GM12878 (cell line): ENCODE results near the gene IFI35. TPM values are rescaled to one million over a fixed set of nuclear protein-coding genes. Genes with fewer than 3 reads are reported as not detected.
A peak's percentile ranks its signal among the peaks of the same experiment; 100 is the strongest.

Experiments
- ATAC-seq: fragments of 200-7000 bp; cut with Tn5 transposase; 3 replicates; pipeline ENCODE4 v1.9.1; 2020; ENCODE audit warnings: mild to moderate bottlenecking, moderate library complexity
- BruUV-seq: library from RNA; stranded (reverse); fragments of 400-500 nt; replicated peaks from 2 replicates; lab custom pipeline; 2021; lab: Mats Ljungman, UMichigan
- CTCF ChIA-PET: fragments of 300-600 bp; sonication (Branson Sonifier 250); formaldehyde crosslinking; extraction: SDS; loops from one replicate; lab custom pipeline; 2021; ENCODE audit warnings: inconsistent platforms; lab: Yijun Ruan, JAX
- POLR2A ChIA-PET: fragments of 350-600 bp; formaldehyde crosslinking; extraction: SDS; loops from one replicate; lab custom pipeline; 2021; ENCODE audit warnings: inconsistent platforms; lab: Charles Lee
- RAD21 ChIA-PET: fragments of 300-600 bp; sonication (Branson Sonifier 250); formaldehyde crosslinking; loops from one replicate; lab custom pipeline; 2023; ENCODE audit warnings: antibody characterized with exemption; ENCODE audit not compliant: unreplicated experiment; lab: Charles Lee
- SMC1A ChIA-PET: fragments of 300-600 bp; sonication (Branson Sonifier 250); formaldehyde crosslinking; loops from one replicate; lab custom pipeline; 2023; ENCODE audit not compliant: unreplicated experiment, uncharacterized antibody; lab: Charles Lee
- DNase-seq: peaks from one replicate; pipeline ENCODE4 v3.0.0-alpha.2; 2011; ENCODE audit warnings: low read depth, low spot score
- FAIRE-seq: peaks from 3 replicates; lab custom pipeline; 2011; peaks lifted over from hg19 to GRCh38; lab: Jason Lieb, UNC
- H2AFZ ChIP-seq: 2 replicates; pipeline ENCODE4 v1.6.0; 2011; ENCODE audit warnings: low read depth, low read length, control low read depth; ENCODE audit not compliant: control insufficient read depth
- H3K27ac ChIP-seq: 2 replicates; pipeline ENCODE4 v1.5.1; 2011; ENCODE audit warnings: control low read depth; ENCODE audit not compliant: control insufficient read depth, insufficient read depth
- H3K27me3 ChIP-seq, 2 experiments: replicated peaks in 1 of 2; 2 replicates each; pipeline versions ENCODE4 v1.6.0 to v1.6.1; 2011; ENCODE audit warnings: low read length in 1 of 2; ENCODE audit not compliant: control insufficient read depth in 2 of 2, insufficient read depth in 2 of 2
- H3K36me3 ChIP-seq, 2 experiments: 2 replicates each; pipeline ENCODE4 v1.5.1; 2011; ENCODE audit warnings: low read length in 1 of 2; ENCODE audit not compliant: control insufficient read depth in 2 of 2, insufficient read depth in 2 of 2
- H3K4me1 ChIP-seq: 2 replicates; pipeline ENCODE4 v1.6.1; 2011; ENCODE audit warnings: mild to moderate bottlenecking, low read length, moderate library complexity, mixed read lengths; ENCODE audit not compliant: control insufficient read depth, insufficient read depth
- H3K4me2 ChIP-seq: 2 replicates; pipeline ENCODE4 v1.6.0; 2011; ENCODE audit warnings: control low read depth; ENCODE audit not compliant: control insufficient read depth, insufficient read depth
- H3K4me3 ChIP-seq: fragments of 200-600 bp; sonication (generic); 2 replicates; pipeline ENCODE4 v1.5.1; 2016
- H3K79me2 ChIP-seq: 2 replicates; pipeline ENCODE4 v1.6.0; 2011; ENCODE audit warnings: low read length; ENCODE audit not compliant: control insufficient read depth, insufficient read depth
- H3K9ac ChIP-seq: 2 replicates; pipeline ENCODE4 v1.8.0; 2011; ENCODE audit warnings: low read length, control low read depth, mixed read lengths; ENCODE audit not compliant: control insufficient read depth, insufficient read depth
- H3K9me3 ChIP-seq: replicated peaks from 3 replicates; pipeline ENCODE4 v1.5.1; 2011; ENCODE audit warnings: mild to moderate bottlenecking, low read length; ENCODE audit not compliant: control insufficient read depth, insufficient read depth
- H4K20me1 ChIP-seq: 2 replicates; pipeline ENCODE4 v1.6.0; 2011; ENCODE audit not compliant: control insufficient read depth, insufficient read depth
- BHLHE40 ChIP-seq, 2 experiments: fragments of 450-650 bp in 1 of 2; IDR thresholded peaks; 2 replicates each; pipeline ENCODE4 v1.6.1; 2011 to 2017; ENCODE audit warnings: low read depth in 2 of 2, borderline replicate concordance in 1 of 2, improper control_type of control experiment in 1 of 2, low read length in 1 of 2, mild to moderate bottlenecking in 1 of 2
- DPF2 ChIP-seq: fragments of 450-650 bp; IDR thresholded peaks from 2 replicates; pipeline ENCODE4 v1.6.1; 2017; ENCODE audit warnings: mild to moderate bottlenecking
- EED ChIP-seq: sonication (generic); IDR thresholded peaks from 2 replicates; pipeline ENCODE4 v1.6.1; 2016; ENCODE audit warnings: antibody characterized with exemption, low read depth
- GATAD2B ChIP-seq: fragments of 450-650 bp; conservative IDR thresholded peaks from 2 replicates; pipeline ENCODE4 v1.6.1; 2017; ENCODE audit warnings: low read depth, mild to moderate bottlenecking, moderate library complexity
- IKZF1 ChIP-seq: fragments of 450-650 bp; conservative IDR thresholded peaks from 2 replicates; pipeline ENCODE4 v1.6.1; 2017; ENCODE audit warnings: antibody characterized with exemption, mild to moderate bottlenecking
- KLF5 ChIP-seq: fragments of 450-650 bp; IDR thresholded peaks from 2 replicates; pipeline ENCODE4 v1.6.1; 2014; ENCODE audit warnings: mild to moderate bottlenecking; ENCODE audit not compliant: partially characterized antibody
- LARP7 ChIP-seq: fragments of 450-650 bp; IDR thresholded peaks from 2 replicates; pipeline ENCODE4 v1.6.1; 2017; ENCODE audit warnings: mild to moderate bottlenecking
- MXI1 ChIP-seq: fragments of 150-350 bp; IDR thresholded peaks from 2 replicates; pipeline ENCODE4 v1.6.1; 2011; ENCODE audit warnings: low read depth, mild to moderate bottlenecking, inconsistent platforms, low read length, improper control_type of control experiment
- NR2F1 ChIP-seq: fragments of 450-650 bp; conservative IDR thresholded peaks from 2 replicates; pipeline ENCODE4 v1.6.1; 2017; ENCODE audit warnings: mild to moderate bottlenecking
- PAX8 ChIP-seq: fragments of 450-650 bp; IDR thresholded peaks from 2 replicates; pipeline ENCODE4 v1.6.1; 2017; ENCODE audit warnings: mild to moderate bottlenecking, moderate library complexity
- POLR2A ChIP-seq: IDR thresholded peaks from 2 replicates; pipeline ENCODE4 v1.6.1; 2011; ENCODE audit warnings: low read depth, mild to moderate bottlenecking, low read length
- WGBS: methylation state at CpG from one replicate; pipeline ENCODE4 v1.1.6; 2016; ENCODE audit warnings: low lambda C conversion rate; ENCODE audit not compliant: insufficient replicate concordance, insufficient coverage; ENCODE audit errors: missing lambda C conversion rate; 5-methylcytosine and 5-hydroxymethylcytosine counted together
- in situ Hi-C: fragments of 300-500 bp; cut with MboI; formaldehyde crosslinking; loops from 9 replicates; pipeline ENCODE4 v1.14.3; 2018; ENCODE audit warnings: mixed read lengths
- intact Hi-C: fragments of 100-400 bp; cut with micrococcal nuclease; formaldehyde crosslinking; loops from one replicate; pipeline ENCODE4 v1.14.2; 2022; ENCODE audit not compliant: unreplicated experiment
- polyA plus RNA-seq, 11 experiments: library from polyadenylated mRNA; depleted of rRNA in 4 of 11; unstranded in 6 of 11; stranded (reverse) in 5 of 11; fragments of >200 nt; fragmentation: Nextera tagmentation in 4 of 11; fragmentation: Illumina TruSeq in 1 of 11; extraction: Ambion mirVana in 4 of 11; extraction: Trizol in 1 of 11; gene quantifications; 1 replicate in 1 of 11; 2 replicates in 10 of 11; pipeline versions ENCODE4 v1.2.1 to v1.2.3, GENCODE V29; 2011 to 2016; ENCODE audit warnings: inconsistent platforms in 2 of 11, missing spikeins in 2 of 11, low read depth in 1 of 11
- total RNA-seq, 4 experiments: library from RNA; depleted of rRNA in 3 of 4; stranded (reverse); fragments of >200 nt in 3 of 4; fragmentation: Illumina TruSeq in 1 of 4; extraction: Trizol in 1 of 4; gene quantifications; 2 replicates each; pipeline versions ENCODE4 v1.2.1 to v1.2.3, GENCODE V29; 2013 to 2021
- TF ChIP-seq, protein P1 (sequence below): fragments of 450-650 bp; IDR thresholded peaks from 2 replicates; pipeline ENCODE4 v1.6.1; 2016; ENCODE audit warnings: mild to moderate bottlenecking
- TF ChIP-seq, protein P2 (sequence below): IDR thresholded peaks from 2 replicates; pipeline ENCODE4 v1.6.1; 2011; ENCODE audit warnings: low read depth, low read length, improper control_type of control experiment, borderline replicate concordance
- TF ChIP-seq, protein P3 (sequence below): IDR thresholded peaks from 2 replicates; pipeline ENCODE4 v1.6.1; 2011; ENCODE audit warnings: low read depth, mild to moderate bottlenecking, low read length, moderate library complexity, borderline replicate concordance; ENCODE audit errors: extremely low read depth
- TF ChIP-seq, protein P4 (sequence below): fragments of 450-650 bp; IDR thresholded peaks from 2 replicates; pipeline ENCODE4 v1.6.1; 2017; ENCODE audit warnings: mild to moderate bottlenecking, moderate library complexity

IFI35 gene
- total and polyA plus RNA-seq, 10 of the 15 experiments (the other 5 are each of a cell fraction or from before 2014, with no cell fraction given): 18.4 to 92.2 (median 65.3) TPM

DNA sequence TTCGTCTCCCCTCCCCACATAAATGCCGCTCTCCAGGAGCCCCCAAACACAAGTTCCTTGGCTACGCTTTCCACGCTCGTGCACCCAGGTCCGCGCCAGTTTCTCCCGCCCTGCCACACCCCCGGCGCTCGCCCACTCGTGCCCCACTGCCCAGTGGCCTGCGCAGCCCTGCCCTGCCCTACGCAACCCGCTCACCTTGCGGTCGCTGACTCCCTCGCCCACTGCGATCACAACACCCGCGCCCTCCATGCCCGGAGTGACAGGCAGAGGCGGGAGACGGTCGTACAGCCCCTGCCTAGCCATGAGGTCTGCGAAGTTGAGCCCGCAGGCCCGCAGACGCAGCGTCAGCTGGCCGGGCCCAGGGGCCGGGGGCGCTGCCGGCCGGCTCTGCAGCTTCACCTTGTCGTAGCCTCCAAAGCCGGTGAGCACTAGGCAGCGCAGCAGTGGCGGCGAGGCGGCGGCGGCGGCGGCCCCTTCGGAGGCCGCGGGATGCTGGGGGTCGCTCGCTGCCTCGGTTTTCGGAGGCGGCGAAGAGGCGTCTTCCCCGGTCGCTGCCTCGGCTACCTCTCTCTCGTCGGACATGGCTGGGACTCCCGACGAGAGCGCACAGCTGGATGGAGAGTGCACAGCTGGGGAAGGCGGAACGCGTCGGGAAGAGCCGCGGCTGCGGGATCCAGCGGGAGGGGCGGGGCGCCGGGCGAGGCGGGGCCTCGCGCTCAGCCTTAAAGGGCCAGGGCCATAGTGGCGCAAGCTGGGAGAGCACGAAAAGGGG, 15.3 kb downstream of the IFI35 start, which contains the start of gene VAT1:
VAT1 (minus strand) TSS at position 645 of the 772 bp plus-strand sequence; CDS start at position 582, 63 bp downstream.
- 2% methylated on average over 68 of the region's 80 CpGs for WGBS
- CTCF ChIA-PET: no interaction called here
- H3K27ac ChIP-seq: no peak within 1 kb of the TSS
- TF ChIP-seq PAX8: no peak
- TF ChIP-seq, protein P1, sequence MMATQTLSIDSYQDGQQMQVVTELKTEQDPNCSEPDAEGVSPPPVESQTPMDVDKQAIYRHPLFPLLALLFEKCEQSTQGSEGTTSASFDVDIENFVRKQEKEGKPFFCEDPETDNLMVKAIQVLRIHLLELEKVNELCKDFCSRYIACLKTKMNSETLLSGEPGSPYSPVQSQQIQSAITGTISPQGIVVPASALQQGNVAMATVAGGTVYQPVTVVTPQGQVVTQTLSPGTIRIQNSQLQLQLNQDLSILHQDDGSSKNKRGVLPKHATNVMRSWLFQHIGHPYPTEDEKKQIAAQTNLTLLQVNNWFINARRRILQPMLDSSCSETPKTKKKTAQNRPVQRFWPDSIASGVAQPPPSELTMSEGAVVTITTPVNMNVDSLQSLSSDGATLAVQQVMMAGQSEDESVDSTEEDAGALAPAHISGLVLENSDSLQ: peak; percentile 78
- TF ChIP-seq BHLHE40 (IDR thresholded peaks at IDR 0.05; ENCODE audit: borderline replicate concordance in 1 of 2, low read depth in 2 of 2, low read length in 1 of 2): peak in 1 of 2 experiments; percentile 24; a peak in 1 of 4 replicates
- TF ChIP-seq, protein P2, sequence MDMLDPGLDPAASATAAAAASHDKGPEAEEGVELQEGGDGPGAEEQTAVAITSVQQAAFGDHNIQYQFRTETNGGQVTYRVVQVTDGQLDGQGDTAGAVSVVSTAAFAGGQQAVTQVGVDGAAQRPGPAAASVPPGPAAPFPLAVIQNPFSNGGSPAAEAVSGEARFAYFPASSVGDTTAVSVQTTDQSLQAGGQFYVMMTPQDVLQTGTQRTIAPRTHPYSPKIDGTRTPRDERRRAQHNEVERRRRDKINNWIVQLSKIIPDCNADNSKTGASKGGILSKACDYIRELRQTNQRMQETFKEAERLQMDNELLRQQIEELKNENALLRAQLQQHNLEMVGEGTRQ: no peak
- peak; percentile 31 for TF ChIP-seq POLR2A
- TF ChIP-seq DPF2: peak; percentile 63; the same call in 1 of the 2 replicates
- no peak for TF ChIP-seq KLF5
- peak; percentile 85 for TF ChIP-seq IKZF1
- 0 out of 2 replicates have a peak, but pooled peaks have one; percentile 15 for TF ChIP-seq MXI1
- TF ChIP-seq, protein P3, sequence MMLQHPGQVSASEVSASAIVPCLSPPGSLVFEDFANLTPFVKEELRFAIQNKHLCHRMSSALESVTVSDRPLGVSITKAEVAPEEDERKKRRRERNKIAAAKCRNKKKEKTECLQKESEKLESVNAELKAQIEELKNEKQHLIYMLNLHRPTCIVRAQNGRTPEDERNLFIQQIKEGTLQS: no peak
- TF ChIP-seq EED: 0 out of 2 replicates have a peak, but pooled peaks have one; percentile 13
- peak; percentile 80; the same call in 1 of the 2 replicates for TF ChIP-seq LARP7
- 0 out of 2 replicates have a peak, but pooled peaks have one; percentile 14 for TF ChIP-seq NR2F1
- TF ChIP-seq, protein P4, sequence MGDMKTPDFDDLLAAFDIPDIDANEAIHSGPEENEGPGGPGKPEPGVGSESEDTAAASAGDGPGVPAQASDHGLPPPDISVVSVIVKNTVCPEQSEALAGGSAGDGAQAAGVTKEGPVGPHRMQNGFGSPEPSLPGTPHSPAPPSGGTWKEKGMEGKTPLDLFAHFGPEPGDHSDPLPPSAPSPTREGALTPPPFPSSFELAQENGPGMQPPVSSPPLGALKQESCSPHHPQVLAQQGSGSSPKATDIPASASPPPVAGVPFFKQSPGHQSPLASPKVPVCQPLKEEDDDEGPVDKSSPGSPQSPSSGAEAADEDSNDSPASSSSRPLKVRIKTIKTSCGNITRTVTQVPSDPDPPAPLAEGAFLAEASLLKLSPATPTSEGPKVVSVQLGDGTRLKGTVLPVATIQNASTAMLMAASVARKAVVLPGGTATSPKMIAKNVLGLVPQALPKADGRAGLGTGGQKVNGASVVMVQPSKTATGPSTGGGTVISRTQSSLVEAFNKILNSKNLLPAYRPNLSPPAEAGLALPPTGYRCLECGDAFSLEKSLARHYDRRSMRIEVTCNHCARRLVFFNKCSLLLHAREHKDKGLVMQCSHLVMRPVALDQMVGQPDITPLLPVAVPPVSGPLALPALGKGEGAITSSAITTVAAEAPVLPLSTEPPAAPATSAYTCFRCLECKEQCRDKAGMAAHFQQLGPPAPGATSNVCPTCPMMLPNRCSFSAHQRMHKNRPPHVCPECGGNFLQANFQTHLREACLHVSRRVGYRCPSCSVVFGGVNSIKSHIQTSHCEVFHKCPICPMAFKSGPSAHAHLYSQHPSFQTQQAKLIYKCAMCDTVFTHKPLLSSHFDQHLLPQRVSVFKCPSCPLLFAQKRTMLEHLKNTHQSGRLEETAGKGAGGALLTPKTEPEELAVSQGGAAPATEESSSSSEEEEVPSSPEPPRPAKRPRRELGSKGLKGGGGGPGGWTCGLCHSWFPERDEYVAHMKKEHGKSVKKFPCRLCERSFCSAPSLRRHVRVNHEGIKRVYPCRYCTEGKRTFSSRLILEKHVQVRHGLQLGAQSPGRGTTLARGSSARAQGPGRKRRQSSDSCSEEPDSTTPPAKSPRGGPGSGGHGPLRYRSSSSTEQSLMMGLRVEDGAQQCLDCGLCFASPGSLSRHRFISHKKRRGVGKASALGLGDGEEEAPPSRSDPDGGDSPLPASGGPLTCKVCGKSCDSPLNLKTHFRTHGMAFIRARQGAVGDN: 0 out of 2 replicates have a peak, but pooled peaks have one; percentile 27
- peak; percentile 85 for TF ChIP-seq GATAD2B

More for the DNA sequence above, 15.3 kb downstream of the IFI35 start, which contains the start of gene VAT1:
- ATAC-seq (peak; percentile 78), FAIRE-seq (no peak), DNase-seq (no peak)
- no peaks in the 10 kb centered on the region for H3K36me3 ChIP-seq
- H3K9ac ChIP-seq: no peak within 1 kb of the TSS
- H4K20me1 ChIP-seq: no peaks in the 10 kb centered on the region
- no peaks in the 10 kb centered on the region for H3K27me3 ChIP-seq
- ChIA-PET POLR2A (interaction anchor here (0.6 to 0.7 kb wide), 4 partner anchors 10 to 292 kb away, joined by 3 to 7 read pairs (median 4); no protein-coding TSS in a partner anchor), SMC1A (no interaction called here), RAD21 (interaction anchor here (0.6 kb wide), 1 partner anchor 36 kb away, joined by 3 read pairs; no protein-coding TSS in a partner anchor)
- in situ Hi-C loops (loop anchor here (10.0 kb wide), 1 partner anchor 193 kb away; the partner anchor contains the start of gene TMEM106A), intact Hi-C loops (loop anchor here (5.0 kb wide), 1 partner anchor 310 kb away; no protein-coding TSS in a partner anchor)
- peak within 1 kb of the TSS; percentile 93 for H2AFZ ChIP-seq
- no peaks in the 10 kb centered on the region for H3K9me3 ChIP-seq
- peak within 1 kb of the TSS; percentile 88 for H3K4me3 ChIP-seq
- BruUV-seq: no TSS peak
- H3K79me2 ChIP-seq: no peaks in the 10 kb centered on the region
- peaks cover 10% of the 10 kb centered on the region; the same call in 1 of the 2 replicates for H3K4me1 ChIP-seq
- H3K4me2 ChIP-seq: peak within 1 kb of the TSS; percentile 78
